Esophagus muscularis mucosa (tissue), 4 donors: Measurements from ENCODE around the gene ATP6V0E1. TPM values are rescaled to one million over a fixed set of nuclear protein-coding genes. Genes with fewer than 3 reads are reported as not detected.
A peak's percentile ranks its signal among the peaks of the same experiment; 100 is the strongest.

Source experiments
- DNase-seq: peaks from one replicate; pipeline ENCODE4 v3.0.0-alpha.2; 2017; ENCODE audit errors: extremely low spot score
- H3K27ac ChIP-seq, 4 donors: fragments of 200-600 bp; sonication (generic); replicated peaks in 1 of 4; 1 replicate in 3 of 4; 2 replicates in 1 of 4; pipeline ENCODE4 v1.5.1; 2016 to 2019; ENCODE audit warnings: mild to moderate bottlenecking in 1 of 4
- H3K27me3 ChIP-seq, 4 donors: fragments of 200-600 bp; sonication (generic); one replicate each; pipeline versions ENCODE4 v1.5.1 to v1.6.0; 2016 to 2019
- H3K36me3 ChIP-seq, 4 donors: fragments of 200-600 bp; sonication (generic); one replicate each; pipeline ENCODE4 v1.5.1; 2016 to 2019
- H3K4me1 ChIP-seq, 4 donors: fragments of 200-600 bp; sonication (generic); one replicate each; pipeline ENCODE4 v1.5.1; 2016 to 2019
- H3K4me3 ChIP-seq, 4 donors: fragments of 200-600 bp; sonication (generic); 1 replicate in 2 of 4; 2 replicates in 2 of 4; pipeline ENCODE4 v1.5.1; 2016 to 2019; ENCODE audit warnings: mild to moderate bottlenecking in 4 of 4, moderate library complexity in 1 of 4
- H3K9me3 ChIP-seq, 4 donors: fragments of 200-600 bp; sonication (generic); 1 replicate in 3 of 4; 2 replicates in 1 of 4; pipeline ENCODE4 v1.5.1; 2016 to 2019
- EP300 ChIP-seq: sonication (generic); formaldehyde crosslinking; IDR thresholded peaks from one replicate; pipeline ENCODE4 v1.6.1; 2017; ENCODE audit warnings: antibody characterized with exemption
- POLR2A ChIP-seq: fragments of 450-650 bp; IDR thresholded peaks from one replicate; pipeline ENCODE4 v1.6.1; 2017; ENCODE audit warnings: antibody characterized with exemption, moderate library complexity, mild to moderate bottlenecking, low read depth
- POLR2AphosphoS5 ChIP-seq, 2 donors: sonication (generic); formaldehyde crosslinking; IDR thresholded peaks; one replicate each; pipeline ENCODE4 v1.6.1; 2017; ENCODE audit warnings: antibody characterized with exemption in 2 of 2
- WGBS: methylation state at CpG from one replicate; pipeline ENCODE4 v1.1.5; 2018; 5-methylcytosine and 5-hydroxymethylcytosine counted together
- intact Hi-C: fragments of 100-400 bp; cut with DNase I; formaldehyde crosslinking; loops from one replicate; pipeline ENCODE4 v1.15.1; 2023
- total RNA-seq, 4 donors: library from RNA; depleted of rRNA; stranded (reverse); fragments of >200 nt; gene quantifications; one replicate each; pipeline versions ENCODE4 v1.1.0 to v1.2.1, GENCODE V29; 2016
- TF ChIP-seq, protein P1 (sequence below), 3 experiments: fragments of 200-600 bp in 2 of 3; fragments of 450-650 bp in 1 of 3; sonication (generic) in 2 of 3; IDR thresholded peaks; one replicate each; pipeline ENCODE4 v1.5.1; 2017 to 2019; ENCODE audit warnings: antibody characterized with exemption in 3 of 3, mild to moderate bottlenecking in 2 of 3, moderate library complexity in 1 of 3

ATP6V0E1 gene
- total RNA-seq, 4 donors from 2014 or later: 106 to 210 (median 133) TPM

DNA sequence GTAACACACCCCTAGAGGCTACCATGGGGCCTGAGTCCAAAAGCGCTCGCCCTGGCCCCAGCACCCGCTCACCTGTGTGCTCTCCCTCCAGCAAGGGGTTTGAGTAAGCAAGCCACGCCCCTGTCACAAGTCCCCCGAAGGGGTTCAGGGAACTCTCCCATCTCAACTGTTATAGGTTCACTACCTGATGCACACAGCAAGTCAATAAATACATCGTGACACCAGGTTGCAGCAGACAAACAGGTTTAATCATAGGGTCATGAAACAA is 64.2 kb downstream of the ATP6V0E1 start:
- Histone ChIP-seq H3K9me3 (no peaks in the 10 kb centered on the region), H3K27me3 (no peaks in the 10 kb centered on the region), H3K4me3 (no peak overlapping the region), H3K27ac (no peak overlapping the region), H3K4me1 (peaks cover 0 to 4% (median 0%) of the 10 kb centered on the region in 4 donors), H3K36me3 (no peaks in the 10 kb centered on the region)
- 78% methylated on average over 6 of the region's 6 CpGs for WGBS
- intact Hi-C loops: no loop called here
- TF ChIP-seq, protein P1, sequence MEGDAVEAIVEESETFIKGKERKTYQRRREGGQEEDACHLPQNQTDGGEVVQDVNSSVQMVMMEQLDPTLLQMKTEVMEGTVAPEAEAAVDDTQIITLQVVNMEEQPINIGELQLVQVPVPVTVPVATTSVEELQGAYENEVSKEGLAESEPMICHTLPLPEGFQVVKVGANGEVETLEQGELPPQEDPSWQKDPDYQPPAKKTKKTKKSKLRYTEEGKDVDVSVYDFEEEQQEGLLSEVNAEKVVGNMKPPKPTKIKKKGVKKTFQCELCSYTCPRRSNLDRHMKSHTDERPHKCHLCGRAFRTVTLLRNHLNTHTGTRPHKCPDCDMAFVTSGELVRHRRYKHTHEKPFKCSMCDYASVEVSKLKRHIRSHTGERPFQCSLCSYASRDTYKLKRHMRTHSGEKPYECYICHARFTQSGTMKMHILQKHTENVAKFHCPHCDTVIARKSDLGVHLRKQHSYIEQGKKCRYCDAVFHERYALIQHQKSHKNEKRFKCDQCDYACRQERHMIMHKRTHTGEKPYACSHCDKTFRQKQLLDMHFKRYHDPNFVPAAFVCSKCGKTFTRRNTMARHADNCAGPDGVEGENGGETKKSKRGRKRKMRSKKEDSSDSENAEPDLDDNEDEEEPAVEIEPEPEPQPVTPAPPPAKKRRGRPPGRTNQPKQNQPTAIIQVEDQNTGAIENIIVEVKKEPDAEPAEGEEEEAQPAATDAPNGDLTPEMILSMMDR (IDR thresholded peaks at IDR 0.05): no peak
- TF ChIP-seq POLR2AphosphoS5 (IDR thresholded peaks at IDR 0.05) (no peak), EP300 (no peak), POLR2A (no peak)
- DNase-seq: no peak

DNA sequence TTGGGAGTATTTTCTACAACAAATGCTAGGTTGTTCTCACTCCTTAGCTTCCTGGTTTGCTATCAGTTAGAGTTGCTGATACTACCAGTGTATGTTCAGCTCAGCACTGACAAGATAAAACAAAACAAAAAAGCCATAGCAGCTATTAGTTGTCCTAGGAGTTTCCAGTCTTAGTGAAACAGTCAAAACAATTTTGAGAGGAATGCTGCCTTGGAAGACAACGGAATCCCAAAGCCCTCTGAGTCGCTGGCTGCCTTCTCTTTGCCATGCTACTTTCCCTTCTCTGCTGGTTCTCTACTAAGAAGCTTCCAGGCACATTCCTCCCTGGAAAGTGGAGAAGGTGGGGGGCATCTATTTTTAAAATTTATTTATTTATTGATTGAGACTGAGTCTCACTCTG is 67.2 kb downstream of the ATP6V0E1 start:
- Histone ChIP-seq H3K27me3 (no peaks in the 10 kb centered on the region), H3K36me3 (no peaks in the 10 kb centered on the region), H3K27ac (no peak overlapping the region), H3K4me1 (peaks cover 0 to 11% (median 5%) of the 10 kb centered on the region in 4 donors), H3K9me3 (no peaks in the 10 kb centered on the region), H3K4me3 (peak overlapping the region in 1 of 4 donors; percentile 28)
- no peak for DNase-seq
- WGBS: 64% methylated on average over 2 of the region's 2 CpGs
- TF ChIP-seq POLR2AphosphoS5 (IDR thresholded peaks at IDR 0.05) (no peak), POLR2A (no peak), EP300 (no peak)
- TF ChIP-seq, protein P1 (IDR thresholded peaks at IDR 0.05): no peak
- intact Hi-C loops: loop anchor here (10.0 kb wide), 1 partner anchor 94 kb away; the partner anchor contains the start of gene BNIP1

DNA sequence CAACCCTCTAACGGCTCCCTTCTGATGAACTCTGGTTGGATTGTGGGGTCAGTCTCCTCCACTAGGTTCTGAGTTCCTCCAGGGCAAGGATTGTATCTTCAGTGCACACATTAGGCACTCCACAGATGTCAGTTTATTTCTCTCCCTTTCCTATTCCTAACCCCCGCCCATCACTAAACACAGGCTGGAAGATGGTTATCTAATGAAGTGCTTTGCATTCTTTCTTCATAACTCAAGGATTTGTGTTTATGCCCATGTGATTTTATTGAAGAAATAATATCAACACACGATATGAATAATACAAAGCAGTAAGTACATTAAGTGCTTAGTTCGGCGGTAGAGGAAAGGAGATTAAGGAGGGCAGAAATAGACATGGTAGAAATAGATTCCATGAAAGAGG is 68.2 kb downstream of the ATP6V0E1 start:
- 52% methylated on average over 5 of the region's 5 CpGs for WGBS
- DNase-seq: no peak
- Histone ChIP-seq H3K27ac (no peak overlapping the region), H3K9me3 (no peaks in the 10 kb centered on the region), H3K27me3 (peaks cover 0 to 4% (median 0%) of the 10 kb centered on the region in 4 donors), H3K4me3 (no peak overlapping the region), H3K4me1 (peaks cover 0 to 11% (median 5%) of the 10 kb centered on the region in 4 donors), H3K36me3 (no peaks in the 10 kb centered on the region)
- no peak for TF ChIP-seq POLR2AphosphoS5 (IDR thresholded peaks at IDR 0.05)
- TF ChIP-seq EP300: no peak
- TF ChIP-seq POLR2A: no peak
- TF ChIP-seq, protein P1 (IDR thresholded peaks at IDR 0.05): no peak
- intact Hi-C loops: loop anchor here (10.0 kb wide), 1 partner anchor 93 kb away; the partner anchor contains the start of gene BNIP1

DNA sequence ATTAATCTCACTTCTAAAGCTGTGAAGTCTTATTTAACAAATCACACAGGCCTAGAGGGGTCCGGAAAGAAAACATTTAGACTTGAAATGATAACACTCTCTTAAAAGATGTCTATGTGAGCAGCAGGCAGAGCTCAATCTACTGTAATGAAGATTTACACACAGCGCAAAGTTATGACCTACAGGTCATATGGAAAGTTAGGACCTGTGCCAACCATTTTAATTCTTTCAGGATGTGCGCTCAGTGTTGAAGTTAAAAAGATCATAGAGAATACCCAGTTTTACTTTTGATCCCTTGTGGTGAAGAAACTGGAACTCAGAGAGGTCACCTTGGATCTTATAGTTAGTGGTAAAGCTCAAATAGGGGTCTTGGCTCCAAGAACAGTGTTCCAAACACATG is 69.5 kb downstream of the ATP6V0E1 start:
- peaks cover 0 to 4% (median 0%) of the 10 kb centered on the region in 4 donors for H3K27me3 ChIP-seq
- TF ChIP-seq POLR2A (no peak), EP300 (no peak), POLR2AphosphoS5 (IDR thresholded peaks at IDR 0.05) (no peak)
- TF ChIP-seq, protein P1 (IDR thresholded peaks at IDR 0.05): no peak
- H3K27ac ChIP-seq: no peak overlapping the region
- intact Hi-C loops: loop anchor here (10.0 kb wide), 1 partner anchor 92 kb away; the partner anchor contains the start of gene BNIP1
- H3K9me3 ChIP-seq: no peaks in the 10 kb centered on the region
- no peaks in the 10 kb centered on the region for H3K36me3 ChIP-seq
- no peak for DNase-seq
- no peak overlapping the region for H3K4me3 ChIP-seq
- peaks cover 4 to 17% (median 11%) of the 10 kb centered on the region in 4 donors for H3K4me1 ChIP-seq
- WGBS: 53% methylated on average over 3 of the region's 3 CpGs
